Kidney (tissue), 14 donors: ENCODE results near the gene CLRN1. TPM values are rescaled to one million over a fixed set of nuclear protein-coding genes. Genes with fewer than 3 reads are reported as not detected.

Experiments used
- DNase-seq, 5 donors: peaks; one replicate each; pipeline ENCODE4 v3.0.0-alpha.2; 2013 to 2020
- FAIRE-seq: peaks from 2 replicates; lab custom pipeline; 2012; peaks lifted over from hg19 to GRCh38; lab: Jason Lieb, UNC
- H3K27ac ChIP-seq, 2 donors: one replicate each; pipeline ENCODE4 v1.7.0; 2013; ENCODE audit warnings: low read depth in 2 of 2, low read length in 2 of 2, inconsistent platforms in 1 of 2
- H3K27me3 ChIP-seq: one replicate; pipeline ENCODE4 v1.7.1; 2013; ENCODE audit warnings: low read length, inconsistent platforms; ENCODE audit not compliant: control insufficient read depth, insufficient read depth
- H3K36me3 ChIP-seq, 3 donors: one replicate each; pipeline versions ENCODE4 v1.7.0 to v1.7.1; 2013; ENCODE audit warnings: low read length in 3 of 3, control low read depth in 1 of 3, inconsistent platforms in 1 of 3; ENCODE audit not compliant: insufficient read depth in 3 of 3, control insufficient read depth in 2 of 3
- H3K4me1 ChIP-seq, 3 donors: one replicate each; pipeline versions ENCODE4 v1.7.0 to v1.7.1; 2013; ENCODE audit warnings: low read length in 3 of 3, inconsistent platforms in 1 of 3, low read depth in 1 of 3; ENCODE audit not compliant: control insufficient read depth in 2 of 3, insufficient read depth in 2 of 3
- H3K4me3 ChIP-seq, 3 donors: one replicate each; pipeline versions ENCODE4 v1.7.0 to v1.8.1; 2013; ENCODE audit warnings: low read length in 3 of 3, control low read depth in 1 of 3, inconsistent platforms in 1 of 3
- H3K9ac ChIP-seq, 3 donors: one replicate each; pipeline versions ENCODE4 v1.7.0 to v1.7.1; 2013; ENCODE audit warnings: low read length in 3 of 3, control low read depth in 1 of 3, inconsistent platforms in 1 of 3
- H3K9me3 ChIP-seq, 3 donors: one replicate each; pipeline versions ENCODE4 v1.7.0 to v1.7.1; 2013; ENCODE audit warnings: low read length in 3 of 3, control low read depth in 1 of 3, inconsistent platforms in 1 of 3; ENCODE audit not compliant: control insufficient read depth in 2 of 3, insufficient read depth in 1 of 3
- CTCF ChIP-seq: IDR thresholded peaks from 3 replicates; pipeline ENCODE4 v1.5.1; 2012; ENCODE audit warnings: mild to moderate bottlenecking, moderate library complexity, borderline replicate concordance; ENCODE audit not compliant: insufficient read depth; ENCODE audit errors: extremely low read depth
- intact Hi-C: fragments of 100-400 bp; cut with DNase I; formaldehyde crosslinking; loops from one replicate; pipeline ENCODE4 v1.11.1; 2022
- polyA plus RNA-seq: library from polyadenylated mRNA; stranded (reverse); fragments of 350-450 nt; fragmentation: Illumina TruSeq; extraction: RNeasy Lipid Tissue Mini Kit (QIAGEN cat#74804); gene quantifications from one replicate; pipeline ENCODE4 v1.2.3, GENCODE V29; 2014; ENCODE audit warnings: low read depth, low replicate concordance; ENCODE audit not compliant: insufficient read depth
- total RNA-seq: library from RNA; stranded (reverse); fragmentation: NEBNext Ultra II Directional; extraction: Animal tissue kit (Norgen Biotek cat#: 25700); gene quantifications from one replicate; pipeline ENCODE4 v1.2.1, GENCODE V29; 2021
- donor health status: control.
- donor health status: control.
- donor health status: control.
- donor health status: control.
- donor health status: control.
- donor health status: DM: yes; HTN: yes; CAD: no.
- donor health status: Normal renal cell carcinoma (clear cell type).

Gene CLRN1
- total and polyA plus RNA-seq, 2 donors from 2014 or later: not detected

- Histone ChIP-seq H3K27me3 (no peaks in the 10 kb centered on the region), H3K4me1 (no peaks in the 10 kb centered on the region), H3K36me3 (no peaks in the 10 kb centered on the region), H3K27ac (no peak overlapping the region), H3K4me3 (no peak overlapping the region), H3K9ac (no peak overlapping the region), H3K9me3 (no peaks in the 10 kb centered on the region)
- DNase-seq (no peak), FAIRE-seq (no peak)
- intact Hi-C loops: no loop called here
- TF ChIP-seq CTCF: no peak
Measured at GRCh38 chr3:150898046-150898754, 74.3 kb downstream of the CLRN1 start.

- no peak overlapping the region for H3K9ac ChIP-seq
- no peaks in the 10 kb centered on the region for H3K4me1 ChIP-seq
- H3K36me3 ChIP-seq: no peaks in the 10 kb centered on the region
- FAIRE-seq: no peak
- H3K4me3 ChIP-seq: no peak overlapping the region
- DNase-seq: no peak
- no peaks in the 10 kb centered on the region for H3K9me3 ChIP-seq
- no peaks in the 10 kb centered on the region for H3K27me3 ChIP-seq
- H3K27ac ChIP-seq: no peak overlapping the region
- no peak for TF ChIP-seq CTCF
- intact Hi-C loops: no loop called here
Measured at GRCh38 chr3:150897592-150897991, 74.9 kb downstream of the CLRN1 start.

GRCh38 chr3:150890831-150891230, 81.7 kb downstream of the CLRN1 start:
- FAIRE-seq (no peak), DNase-seq (no peak)
- no peaks in the 10 kb centered on the region for H3K27me3 ChIP-seq
- H3K9ac ChIP-seq: no peak overlapping the region
- intact Hi-C loops: no loop called here
- H3K27ac ChIP-seq: no peak overlapping the region
- H3K9me3 ChIP-seq: no peaks in the 10 kb centered on the region
- TF ChIP-seq CTCF: no peak
- H3K4me1 ChIP-seq: no peaks in the 10 kb centered on the region
- H3K36me3 ChIP-seq: no peaks in the 10 kb centered on the region
- H3K4me3 ChIP-seq: no peak overlapping the region

GRCh38 chr3:150890295-150890694, 82.2 kb downstream of the CLRN1 start:
- FAIRE-seq (no peak), DNase-seq (no peak)
- H3K4me1 ChIP-seq: no peaks in the 10 kb centered on the region
- no peak for TF ChIP-seq CTCF
- no peaks in the 10 kb centered on the region for H3K27me3 ChIP-seq
- H3K9ac ChIP-seq: no peak overlapping the region
- H3K36me3 ChIP-seq: no peaks in the 10 kb centered on the region
- H3K4me3 ChIP-seq: no peak overlapping the region
- no peak overlapping the region for H3K27ac ChIP-seq
- no peaks in the 10 kb centered on the region for H3K9me3 ChIP-seq
- intact Hi-C loops: no loop called here
